GM12878 (cell line): Measurements from ENCODE around the gene SLC35F3. TPM values are rescaled to one million over a fixed set of nuclear protein-coding genes. Genes with fewer than 3 reads are reported as not detected.

Experiments
- CBX3 ChIP-seq: fragments of 200-600 bp; sonication (generic); IDR thresholded peaks from 2 replicates; pipeline ENCODE4 v1.6.1; 2016; ENCODE audit warnings: low read depth, borderline replicate concordance
- CREM ChIP-seq: IDR thresholded peaks from 2 replicates; pipeline ENCODE4 v1.6.1; 2014; ENCODE audit warnings: antibody characterized with exemption, low read depth
- FOXK2 ChIP-seq: fragments of 450-650 bp; IDR thresholded peaks from 2 replicates; pipeline ENCODE4 v1.6.1; 2017; ENCODE audit warnings: mild to moderate bottlenecking, moderate library complexity
- HDAC2 ChIP-seq: fragments of 200-600 bp; sonication (generic); IDR thresholded peaks from 2 replicates; pipeline ENCODE4 v1.6.1; 2017
- IKZF1 ChIP-seq: fragments of 450-650 bp; conservative IDR thresholded peaks from 2 replicates; pipeline ENCODE4 v1.6.1; 2017; ENCODE audit warnings: antibody characterized with exemption, mild to moderate bottlenecking
- IKZF2 ChIP-seq, 2 experiments: fragments of 450-650 bp; IDR thresholded peaks; 2 replicates each; pipeline ENCODE4 v1.6.1; 2017; ENCODE audit warnings: mild to moderate bottlenecking in 2 of 2, moderate library complexity in 2 of 2
- JUND ChIP-seq: IDR thresholded peaks from 2 replicates; pipeline ENCODE4 v1.6.1; 2012; ENCODE audit warnings: low read depth, mild to moderate bottlenecking, low read length, improper control_type of control experiment, moderate library complexity
- MYC ChIP-seq: IDR thresholded peaks from 2 replicates; pipeline ENCODE4 v1.6.1; 2011; ENCODE audit warnings: mild to moderate bottlenecking, low read length, moderate library complexity, inconsistent platforms; ENCODE audit not compliant: insufficient read depth, insufficient replicate concordance, insufficient read length, severe bottlenecking
- NFYA ChIP-seq: IDR thresholded peaks from 2 replicates; pipeline ENCODE4 v1.6.1; 2011; ENCODE audit warnings: low read depth, mild to moderate bottlenecking, low read length, improper control_type of control experiment, borderline replicate concordance
- PML ChIP-seq: IDR thresholded peaks from 2 replicates; pipeline ENCODE4 v1.6.1; 2012; ENCODE audit warnings: low read length, inconsistent platforms
- POLR2AphosphoS2 ChIP-seq: IDR thresholded peaks from 2 replicates; pipeline ENCODE4 v1.6.1; 2011; ENCODE audit warnings: low read depth, mild to moderate bottlenecking, low read length, improper control_type of control experiment, moderate library complexity
- POLR2AphosphoS5 ChIP-seq: IDR thresholded peaks from 2 replicates; pipeline ENCODE4 v1.6.1; 2011; ENCODE audit warnings: mild to moderate bottlenecking, low read length, inconsistent platforms
- POU2F2 ChIP-seq: IDR thresholded peaks from 3 replicates; pipeline ENCODE4 v1.6.1; 2011; ENCODE audit warnings: low read depth, mild to moderate bottlenecking, low read length, borderline replicate concordance
- RB1 ChIP-seq: fragments of 450-650 bp; formaldehyde crosslinking; IDR thresholded peaks from 2 replicates; pipeline ENCODE4 v1.6.1; 2017; ENCODE audit warnings: mild to moderate bottlenecking, borderline replicate concordance
- RUNX3 ChIP-seq: IDR thresholded peaks from 2 replicates; pipeline ENCODE4 v1.6.1; 2012; ENCODE audit warnings: low read length, inconsistent platforms
- SIN3A ChIP-seq: IDR thresholded peaks from 2 replicates; pipeline ENCODE4 v1.6.1; 2012; ENCODE audit warnings: low read depth, low read length, improper control_type of control experiment
- SREBF2 ChIP-seq: IDR thresholded peaks from 2 replicates; pipeline ENCODE4 v1.6.1; 2012; ENCODE audit warnings: mild to moderate bottlenecking, low read length
- STAT3 ChIP-seq: IDR thresholded peaks from 2 replicates; pipeline ENCODE4 v1.6.1; 2011; ENCODE audit warnings: low read depth, low read length, improper control_type of control experiment
- SUZ12 ChIP-seq: fragments of 200-600 bp; sonication (generic); IDR thresholded peaks from one replicate; pipeline ENCODE4 v1.6.1; 2018; ENCODE audit warnings: antibody characterized with exemption, mild to moderate bottlenecking; ENCODE audit not compliant: unreplicated experiment
- TARDBP ChIP-seq: IDR thresholded peaks from 2 replicates; pipeline ENCODE4 v1.6.1; 2016; ENCODE audit warnings: borderline replicate concordance
- TCF3 ChIP-seq: IDR thresholded peaks from 2 replicates; pipeline ENCODE4 v1.6.1; 2012; ENCODE audit warnings: low read depth, mild to moderate bottlenecking, low read length, borderline replicate concordance; ENCODE audit not compliant: insufficient read depth
- TCF7 ChIP-seq: IDR thresholded peaks from 2 replicates; pipeline ENCODE4 v1.6.1; 2014; ENCODE audit warnings: antibody characterized with exemption, borderline replicate concordance
- YBX1 ChIP-seq: fragments of 450-650 bp; IDR thresholded peaks from 2 replicates; pipeline ENCODE4 v1.6.1; 2016; ENCODE audit warnings: antibody characterized with exemption
- ZNF384 ChIP-seq: IDR thresholded peaks from 2 replicates; pipeline ENCODE4 v1.6.1; 2012; ENCODE audit warnings: low read depth, mild to moderate bottlenecking, low read length, improper control_type of control experiment, borderline replicate concordance
- ZNF622 ChIP-seq: fragments of 450-650 bp; IDR thresholded peaks from 2 replicates; pipeline ENCODE4 v1.6.1; 2017; ENCODE audit warnings: mild to moderate bottlenecking, inconsistent platforms
- polyA plus RNA-seq, 11 experiments: library from polyadenylated mRNA; depleted of rRNA in 4 of 11; unstranded in 6 of 11; stranded (reverse) in 5 of 11; fragments of >200 nt; fragmentation: Nextera tagmentation in 4 of 11; fragmentation: Illumina TruSeq in 1 of 11; extraction: Ambion mirVana in 4 of 11; extraction: Trizol in 1 of 11; gene quantifications; 1 replicate in 1 of 11; 2 replicates in 10 of 11; pipeline versions ENCODE4 v1.2.1 to v1.2.3, GENCODE V29; 2011 to 2016; ENCODE audit warnings: inconsistent platforms in 2 of 11, missing spikeins in 2 of 11, low read depth in 1 of 11
- total RNA-seq, 4 experiments: library from RNA; depleted of rRNA in 3 of 4; stranded (reverse); fragments of >200 nt in 3 of 4; fragmentation: Illumina TruSeq in 1 of 4; extraction: Trizol in 1 of 4; gene quantifications; 2 replicates each; pipeline versions ENCODE4 v1.2.1 to v1.2.3, GENCODE V29; 2013 to 2021
- TF ChIP-seq, protein P1 (sequence below): fragments of 450-650 bp; IDR thresholded peaks from 2 replicates; pipeline ENCODE4 v1.6.1; 2016; ENCODE audit warnings: mild to moderate bottlenecking
- TF ChIP-seq, protein P2 (sequence below): IDR thresholded peaks from 2 replicates; pipeline ENCODE4 v1.6.1; 2012; ENCODE audit warnings: low read depth, low read length, improper control_type of control experiment
- TF ChIP-seq, protein P3 (sequence below): fragments of 450-650 bp; IDR thresholded peaks from 2 replicates; pipeline ENCODE4 v1.6.1; 2014; ENCODE audit warnings: mild to moderate bottlenecking
- TF ChIP-seq, protein P4 (sequence below): IDR thresholded peaks from 2 replicates; pipeline ENCODE4 v1.6.1; 2012; ENCODE audit warnings: low read depth, low read length, improper control_type of control experiment

SLC35F3 gene
- total and polyA plus RNA-seq, 10 of the 15 experiments (the other 5 are each of a cell fraction or from before 2014, with no cell fraction given): 1.0 to 8.6 (median 5.7) TPM

DNA sequence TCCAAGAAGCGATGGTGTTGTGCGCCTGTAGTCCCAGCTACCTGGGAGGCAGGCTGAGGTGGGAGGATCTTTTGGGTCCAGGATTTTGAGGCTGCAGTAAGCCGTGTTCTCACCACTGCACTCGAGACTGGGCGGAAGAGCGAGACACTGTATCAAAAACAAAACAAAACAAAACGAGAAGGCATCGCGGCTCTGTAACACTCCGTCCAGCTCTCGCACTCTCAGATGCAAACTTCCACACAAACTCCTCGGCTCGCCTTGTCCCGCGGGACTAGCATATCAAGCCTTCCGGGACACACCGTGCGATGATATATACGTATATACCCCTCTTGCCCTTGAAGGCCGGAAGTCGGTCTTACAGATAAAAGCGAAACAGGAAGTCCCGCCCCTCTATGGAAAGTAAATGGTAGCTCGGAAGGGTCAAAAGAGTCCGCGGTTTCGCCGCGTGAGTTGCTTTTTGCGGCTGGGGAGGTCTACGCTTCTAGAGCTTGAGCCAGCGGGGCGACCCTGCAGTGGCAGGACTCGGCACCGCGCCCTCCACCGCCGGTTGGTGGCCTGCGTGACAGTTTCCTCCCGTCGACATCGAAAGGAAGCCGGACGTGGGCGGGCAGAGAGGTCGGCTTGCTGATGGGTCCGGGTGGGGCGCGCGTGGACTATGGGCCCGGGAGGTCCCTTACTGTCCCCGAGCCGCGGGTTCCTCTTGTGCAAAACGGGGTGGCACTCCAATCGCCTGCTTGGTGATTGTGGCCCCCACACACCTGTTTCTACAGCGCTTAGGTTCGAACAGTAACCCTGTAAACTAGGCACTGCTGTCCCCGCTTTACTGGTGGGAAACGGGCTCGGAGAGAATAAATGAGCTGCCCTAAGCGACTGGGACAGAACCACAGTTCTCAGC lies 468.8 kb downstream of the SLC35F3 start, which contains the start of gene COA6 (continued):
- TF ChIP-seq, protein P1, sequence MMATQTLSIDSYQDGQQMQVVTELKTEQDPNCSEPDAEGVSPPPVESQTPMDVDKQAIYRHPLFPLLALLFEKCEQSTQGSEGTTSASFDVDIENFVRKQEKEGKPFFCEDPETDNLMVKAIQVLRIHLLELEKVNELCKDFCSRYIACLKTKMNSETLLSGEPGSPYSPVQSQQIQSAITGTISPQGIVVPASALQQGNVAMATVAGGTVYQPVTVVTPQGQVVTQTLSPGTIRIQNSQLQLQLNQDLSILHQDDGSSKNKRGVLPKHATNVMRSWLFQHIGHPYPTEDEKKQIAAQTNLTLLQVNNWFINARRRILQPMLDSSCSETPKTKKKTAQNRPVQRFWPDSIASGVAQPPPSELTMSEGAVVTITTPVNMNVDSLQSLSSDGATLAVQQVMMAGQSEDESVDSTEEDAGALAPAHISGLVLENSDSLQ: peak; percentile 66
- TF ChIP-seq, protein P2, sequence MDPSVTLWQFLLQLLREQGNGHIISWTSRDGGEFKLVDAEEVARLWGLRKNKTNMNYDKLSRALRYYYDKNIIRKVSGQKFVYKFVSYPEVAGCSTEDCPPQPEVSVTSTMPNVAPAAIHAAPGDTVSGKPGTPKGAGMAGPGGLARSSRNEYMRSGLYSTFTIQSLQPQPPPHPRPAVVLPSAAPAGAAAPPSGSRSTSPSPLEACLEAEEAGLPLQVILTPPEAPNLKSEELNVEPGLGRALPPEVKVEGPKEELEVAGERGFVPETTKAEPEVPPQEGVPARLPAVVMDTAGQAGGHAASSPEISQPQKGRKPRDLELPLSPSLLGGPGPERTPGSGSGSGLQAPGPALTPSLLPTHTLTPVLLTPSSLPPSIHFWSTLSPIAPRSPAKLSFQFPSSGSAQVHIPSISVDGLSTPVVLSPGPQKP: peak; percentile 70; the same call in 1 of the 2 replicates
- TF ChIP-seq ZNF384 (no peak), POU2F2 (peak; percentile 68; the same call in 2 of the 3 replicates), NFYA (no peak), IKZF2 (IDR thresholded peaks at IDR 0.05) (peak in 1 of 2 experiments; percentile 71; a peak in 3 of 4 replicates), FOXK2 (peak; percentile 73), SUZ12 (no peak), ZNF622 (no peak), MYC (peak; percentile 86), PML (peak; percentile 87), CREM (peak; percentile 74; the same call in 1 of the 2 replicates), YBX1 (no peak), SIN3A (peak; percentile 89), STAT3 (no peak), POLR2AphosphoS5 (peak; percentile 97), POLR2AphosphoS2 (peak; percentile 96), RB1 (peak; percentile 77; the same call in 1 of the 2 replicates), JUND (no peak), SREBF2 (0 out of 2 replicates have a peak, but pooled peaks have one; percentile 27), TCF3 (no peak), CBX3 (no peak), RUNX3 (peak; percentile 100), IKZF1 (peak; percentile 97), TCF7 (peak; percentile 55; the same call in 1 of the 2 replicates), HDAC2 (no peak), TARDBP (no peak; the same call in 1 of the 2 replicates)
- TF ChIP-seq, protein P3, sequence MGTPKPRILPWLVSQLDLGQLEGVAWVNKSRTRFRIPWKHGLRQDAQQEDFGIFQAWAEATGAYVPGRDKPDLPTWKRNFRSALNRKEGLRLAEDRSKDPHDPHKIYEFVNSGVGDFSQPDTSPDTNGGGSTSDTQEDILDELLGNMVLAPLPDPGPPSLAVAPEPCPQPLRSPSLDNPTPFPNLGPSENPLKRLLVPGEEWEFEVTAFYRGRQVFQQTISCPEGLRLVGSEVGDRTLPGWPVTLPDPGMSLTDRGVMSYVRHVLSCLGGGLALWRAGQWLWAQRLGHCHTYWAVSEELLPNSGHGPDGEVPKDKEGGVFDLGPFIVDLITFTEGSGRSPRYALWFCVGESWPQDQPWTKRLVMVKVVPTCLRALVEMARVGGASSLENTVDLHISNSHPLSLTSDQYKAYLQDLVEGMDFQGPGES: peak; percentile 61
- TF ChIP-seq, protein P4, sequence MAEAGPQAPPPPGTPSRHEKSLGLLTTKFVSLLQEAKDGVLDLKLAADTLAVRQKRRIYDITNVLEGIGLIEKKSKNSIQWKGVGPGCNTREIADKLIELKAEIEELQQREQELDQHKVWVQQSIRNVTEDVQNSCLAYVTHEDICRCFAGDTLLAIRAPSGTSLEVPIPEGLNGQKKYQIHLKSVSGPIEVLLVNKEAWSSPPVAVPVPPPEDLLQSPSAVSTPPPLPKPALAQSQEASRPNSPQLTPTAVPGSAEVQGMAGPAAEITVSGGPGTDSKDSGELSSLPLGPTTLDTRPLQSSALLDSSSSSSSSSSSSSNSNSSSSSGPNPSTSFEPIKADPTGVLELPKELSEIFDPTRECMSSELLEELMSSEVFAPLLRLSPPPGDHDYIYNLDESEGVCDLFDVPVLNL: no peak
